NT2/D1 (cell line): Measurements from ENCODE around the gene CDC42EP5.

Experiments used
- DNase-seq: peaks from one replicate; pipeline ENCODE4 v3.0.0-alpha.2; 2011; ENCODE audit warnings: low read depth, low spot score
- H3K27me3 ChIP-seq: 2 replicates; pipeline ENCODE4 v1.6.0; 2011; ENCODE audit warnings: mild to moderate bottlenecking; ENCODE audit not compliant: insufficient read length, insufficient read depth
- H3K36me3 ChIP-seq: 2 replicates; pipeline ENCODE4 v1.6.1; 2011; ENCODE audit warnings: mild to moderate bottlenecking, low read length, mixed read lengths; ENCODE audit not compliant: insufficient read depth, insufficient read length
- H3K4me1 ChIP-seq: 2 replicates; pipeline ENCODE4 v1.5.1; 2011; ENCODE audit not compliant: insufficient read depth, insufficient read length
- H3K4me3 ChIP-seq: 2 replicates; pipeline ENCODE4 v1.5.1; 2011; ENCODE audit warnings: low read depth; ENCODE audit not compliant: insufficient read length
- H3K9ac ChIP-seq: 2 replicates; pipeline ENCODE4 v1.6.0; 2011; ENCODE audit warnings: low read depth; ENCODE audit not compliant: insufficient read length
- H3K9me3 ChIP-seq: 2 replicates; pipeline ENCODE4 v1.5.1; 2011; ENCODE audit warnings: mild to moderate bottlenecking, low read length; ENCODE audit not compliant: insufficient read depth
- SUZ12 ChIP-seq: IDR thresholded peaks from 2 replicates; pipeline ENCODE4 v1.6.1; 2011; ENCODE audit not compliant: insufficient read length, insufficient read depth; ENCODE audit errors: extremely low read depth
- YY1 ChIP-seq: IDR thresholded peaks from 2 replicates; pipeline ENCODE4 v1.6.1; 2011; ENCODE audit not compliant: insufficient read length, insufficient read depth
- ZNF274 ChIP-seq: IDR thresholded peaks from 2 replicates; pipeline ENCODE4 v1.6.1; 2011; ENCODE audit warnings: mild to moderate bottlenecking, low read depth, low read length

The CDC42EP5 gene

DNA sequence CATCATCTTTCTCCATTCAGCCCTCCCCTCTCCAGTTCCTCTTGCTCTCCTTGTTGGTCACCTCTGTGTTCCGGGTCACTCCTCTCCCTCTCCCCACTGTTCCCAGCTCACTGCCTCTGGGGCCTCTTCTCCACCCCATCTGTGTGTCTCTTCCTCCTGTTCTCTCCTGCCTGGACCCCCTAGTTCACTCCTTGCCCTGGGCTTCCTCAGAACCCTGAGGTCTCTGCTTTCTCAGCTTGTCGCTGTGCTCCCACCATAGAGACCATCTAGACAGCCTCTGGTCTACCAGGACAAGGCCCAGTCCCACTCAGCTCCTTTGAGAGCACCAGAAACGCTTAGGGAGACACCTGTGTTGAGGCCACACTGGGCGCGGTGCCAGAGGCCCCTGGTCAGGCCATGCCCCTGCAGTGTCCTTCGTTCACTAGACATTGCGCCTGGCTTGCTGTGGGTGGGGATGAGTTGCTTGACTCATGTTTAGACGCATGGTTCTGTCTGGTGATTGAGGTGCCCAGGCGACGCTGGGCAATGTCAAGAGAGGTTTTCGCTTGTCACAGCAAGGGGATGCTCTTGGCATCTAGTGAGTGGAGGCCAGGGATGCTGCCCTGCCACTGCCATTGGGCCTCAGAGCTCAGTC is 14.3 kb downstream of the CDC42EP5 start:
- Histone ChIP-seq H3K36me3 (peaks cover 77% of the 10 kb centered on the region), H3K4me3 (no peak overlapping the region), H3K9me3 (no peaks in the 10 kb centered on the region), H3K4me1 (peaks cover 7% of the 10 kb centered on the region), H3K9ac (no peak overlapping the region), H3K27me3 (no peaks in the 10 kb centered on the region)
- no peak for DNase-seq
- TF ChIP-seq ZNF274 (no peak), YY1 (no peak), SUZ12 (no peak)

DNA sequence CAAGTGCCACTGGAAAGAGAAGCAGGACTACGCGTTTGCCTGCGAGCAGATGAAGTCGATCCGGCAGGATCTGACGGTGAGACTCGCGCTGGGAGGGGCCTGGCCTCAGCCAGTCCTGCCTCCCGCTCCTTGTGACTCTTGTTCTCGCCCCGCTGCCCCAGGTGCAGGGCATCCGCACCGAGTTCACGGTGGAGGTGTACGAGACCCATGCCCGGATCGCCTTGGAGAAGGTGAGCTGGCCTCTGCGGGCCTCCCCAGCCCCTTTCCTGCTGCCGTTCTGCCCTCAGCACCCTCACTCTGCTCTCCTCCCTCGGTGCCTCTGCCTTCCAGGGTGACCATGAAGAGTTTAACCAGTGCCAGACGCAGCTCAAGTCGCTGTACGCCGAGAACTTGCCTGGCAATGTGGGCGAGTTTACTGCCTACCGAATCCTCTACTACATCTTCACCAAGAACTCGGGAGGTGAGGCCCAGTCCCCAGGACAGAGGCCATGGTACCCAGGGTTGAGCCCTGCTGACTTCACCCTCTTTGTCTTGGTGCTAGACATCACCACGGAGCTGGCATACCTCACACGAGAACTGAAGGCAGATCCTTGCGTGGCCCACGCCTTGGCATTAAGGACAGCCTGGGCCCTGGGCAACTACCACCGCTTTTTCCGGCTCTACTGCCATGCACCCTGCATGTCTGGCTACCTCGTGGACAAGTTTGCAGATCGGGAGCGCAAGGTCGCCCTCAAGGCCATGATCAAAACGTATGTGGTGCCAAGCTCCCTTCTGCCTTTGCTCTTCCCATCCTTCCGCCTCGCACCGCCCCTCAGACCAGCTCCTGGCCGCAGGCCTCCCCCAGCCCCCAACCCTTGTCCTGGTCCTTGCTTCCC is 15.1 kb downstream of the CDC42EP5 start:
- Histone ChIP-seq H3K4me3 (no peak overlapping the region), H3K4me1 (peaks cover 7% of the 10 kb centered on the region), H3K9ac (no peak overlapping the region), H3K36me3 (peaks cover 85% of the 10 kb centered on the region), H3K9me3 (no peaks in the 10 kb centered on the region), H3K27me3 (no peaks in the 10 kb centered on the region)
- DNase-seq: no peak
- no peak for TF ChIP-seq SUZ12
- no peak for TF ChIP-seq ZNF274
- no peak for TF ChIP-seq YY1

DNA sequence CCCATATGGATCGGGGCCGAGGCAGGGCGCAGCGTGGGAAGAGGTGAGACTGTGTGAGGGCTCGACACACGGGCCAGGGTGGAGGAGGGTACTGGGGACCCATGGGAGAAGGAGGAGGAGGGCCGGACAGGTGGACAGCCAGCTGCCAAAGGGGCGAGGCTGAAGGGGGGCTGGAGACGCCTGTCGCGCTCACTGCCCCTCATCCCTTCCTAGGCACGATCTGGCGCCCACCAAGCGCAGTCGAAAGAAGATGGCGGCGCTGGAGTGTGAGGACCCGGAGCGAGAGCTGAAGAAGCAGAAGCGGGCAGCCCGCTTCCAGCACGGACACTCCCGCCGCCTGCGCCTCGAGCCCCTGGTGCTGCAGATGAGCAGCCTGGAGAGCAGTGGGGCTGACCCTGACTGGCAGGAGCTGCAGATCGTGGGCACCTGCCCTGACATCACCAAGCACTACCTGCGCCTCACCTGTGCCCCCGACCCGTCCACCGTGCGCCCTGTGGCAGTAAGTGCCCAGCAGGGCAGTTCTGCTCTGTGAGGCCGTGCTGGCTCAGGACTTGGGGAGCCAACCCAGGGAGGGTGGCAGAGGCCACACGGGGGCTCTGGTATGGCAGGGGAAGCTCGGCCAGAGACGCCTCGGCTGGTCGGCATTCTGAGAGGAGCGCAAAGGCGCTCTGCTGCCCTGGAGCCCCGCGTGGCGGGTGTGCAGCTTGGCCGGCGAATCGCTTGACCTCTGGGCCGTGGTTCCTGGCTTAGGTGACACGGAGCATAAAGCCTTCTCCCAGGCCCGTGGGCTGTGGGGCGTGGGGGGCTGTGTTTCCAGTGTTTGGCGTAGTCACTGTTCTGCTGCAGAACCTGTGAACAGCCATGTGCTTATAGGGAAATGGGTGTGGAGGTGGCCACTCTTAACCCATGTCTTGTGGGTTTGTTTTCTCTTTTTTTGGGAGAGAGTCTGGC is 16.4 kb downstream of the CDC42EP5 start:
- Histone ChIP-seq H3K4me3 (no peak overlapping the region), H3K36me3 (peaks cover 90% of the 10 kb centered on the region), H3K4me1 (peaks cover 8% of the 10 kb centered on the region), H3K9me3 (no peaks in the 10 kb centered on the region), H3K9ac (no peak overlapping the region), H3K27me3 (no peaks in the 10 kb centered on the region)
- no peak for TF ChIP-seq SUZ12
- no peak for TF ChIP-seq YY1
- TF ChIP-seq ZNF274: no peak
- DNase-seq: no peak

DNA sequence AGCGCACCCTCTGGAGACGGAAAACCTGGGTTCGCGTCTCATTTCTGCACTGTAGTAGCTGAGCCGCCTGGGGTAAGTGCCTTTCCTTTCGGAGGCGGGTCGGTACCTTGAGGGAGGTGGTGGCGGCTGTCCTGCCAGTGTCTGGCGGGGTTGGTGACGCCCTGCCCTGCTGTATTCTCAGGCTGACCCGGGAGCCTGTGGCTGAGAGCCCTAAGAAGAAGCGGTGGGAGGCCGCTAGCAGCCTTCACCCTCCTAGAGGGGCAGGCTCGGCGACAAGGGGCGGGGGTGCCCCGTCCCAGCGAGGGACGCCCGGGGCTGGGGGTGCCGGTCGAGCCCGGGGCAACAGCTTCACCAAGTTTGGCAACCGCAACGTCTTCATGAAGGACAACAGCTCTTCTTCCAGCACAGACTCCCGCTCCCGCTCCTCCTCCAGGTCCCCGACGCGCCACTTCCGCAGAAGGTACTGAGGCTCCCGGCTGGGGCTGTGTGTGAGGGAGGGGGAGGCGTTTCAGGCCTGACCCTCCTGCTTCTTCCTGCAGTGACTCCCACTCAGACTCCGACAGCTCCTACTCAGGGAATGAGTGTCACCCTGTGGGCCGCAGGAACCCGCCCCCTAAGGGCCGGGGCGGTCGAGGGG is 17.2 kb downstream of the CDC42EP5 start:
- peaks cover 12% of the 10 kb centered on the region for H3K4me1 ChIP-seq
- peaks cover 92% of the 10 kb centered on the region for H3K36me3 ChIP-seq

DNA sequence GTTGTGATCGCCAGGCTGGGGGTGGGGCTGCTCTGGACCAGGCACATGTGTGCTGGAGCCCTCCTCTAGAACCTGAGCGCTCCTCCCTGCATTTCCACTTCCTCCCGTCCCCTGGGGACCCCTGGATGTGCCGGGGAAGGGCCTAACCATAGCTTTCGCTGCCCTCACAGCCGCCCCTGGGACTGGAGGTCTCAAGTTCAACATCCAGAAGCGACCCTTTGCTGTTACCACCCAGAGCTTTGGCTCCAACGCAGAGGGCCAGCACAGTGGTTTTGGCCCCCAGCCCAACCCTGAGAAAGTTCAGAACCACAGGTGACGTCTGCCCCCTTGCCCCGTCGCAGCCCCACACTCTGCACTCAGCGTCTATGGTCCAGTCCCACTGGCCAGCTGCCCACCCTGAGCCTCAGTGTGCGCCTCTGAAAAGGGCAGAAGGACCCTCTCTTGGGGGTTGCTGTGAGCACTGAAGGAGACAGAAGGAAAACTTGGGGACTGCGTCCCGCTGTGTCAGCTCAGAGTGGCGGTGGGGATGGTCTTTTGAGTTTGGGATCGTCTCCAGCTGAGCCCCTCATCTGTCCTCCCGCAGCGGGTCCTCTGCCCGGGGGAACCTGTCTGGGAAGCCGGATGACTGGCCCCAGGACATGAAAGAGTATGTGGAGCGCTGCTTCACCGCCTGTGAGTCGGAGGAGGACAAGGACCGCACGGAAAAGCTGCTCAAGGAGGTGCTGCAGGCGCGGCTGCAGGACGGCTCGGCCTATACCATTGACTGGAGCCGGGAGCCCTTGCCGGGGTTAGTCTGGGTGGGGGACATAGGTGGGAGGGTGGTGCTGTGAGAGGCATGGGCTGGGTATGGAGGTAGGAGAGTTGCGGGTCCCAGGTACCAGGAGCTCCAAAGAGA is 18.1 kb downstream of the CDC42EP5 start:
- TF ChIP-seq SUZ12: no peak
- TF ChIP-seq ZNF274: no peak
- TF ChIP-seq YY1: no peak
- no peak overlapping the region for H3K9ac ChIP-seq

More for the DNA sequence above, 17.2 kb downstream of the CDC42EP5 start:
- Histone ChIP-seq H3K4me3 (no peak overlapping the region), H3K27me3 (no peaks in the 10 kb centered on the region), H3K9me3 (no peaks in the 10 kb centered on the region), H3K9ac (no peak overlapping the region)
- TF ChIP-seq SUZ12 (no peak), YY1 (no peak), ZNF274 (no peak)
- DNase-seq: no peak

More for the DNA sequence above, 18.1 kb downstream of the CDC42EP5 start:
- Histone ChIP-seq H3K4me3 (no peak overlapping the region), H3K36me3 (peaks cover 94% of the 10 kb centered on the region), H3K4me1 (peaks cover 14% of the 10 kb centered on the region), H3K9me3 (no peaks in the 10 kb centered on the region), H3K27me3 (no peaks in the 10 kb centered on the region)
- DNase-seq: no peak
